Stomach (tissue), 9 donors: ENCODE results near the gene ANP32E. TPM values are rescaled to one million over a fixed set of nuclear protein-coding genes. Genes with fewer than 3 reads are reported as not detected.
"Not testable (repeated sequence)": the region's sequence is repeated elsewhere in the genome, so short reads cannot be mapped to it uniquely, and the experiment has no call there.

Experiments
- DNase-seq, 2 donors: peaks; one replicate each; pipeline versions ENCODE4 v3.0.0 to v3.0.0-alpha.2; 2013 to 2019
- H3K27ac ChIP-seq, 5 donors: fragments of 200-600 bp in 4 of 5; sonication (generic) in 4 of 5; one replicate each; pipeline ENCODE4 v1.5.1; 2013 to 2019; ENCODE audit warnings: mild to moderate bottlenecking in 1 of 5, moderate library complexity in 1 of 5
- H3K27me3 ChIP-seq, 3 donors: fragments of 200-600 bp; sonication (generic); one replicate each; pipeline ENCODE4 v1.5.1; 2017 to 2019; ENCODE audit warnings: mixed run types in 1 of 3
- H3K36me3 ChIP-seq, 4 donors: fragments of 200-600 bp; sonication (generic); 1 replicate in 3 of 4; 2 replicates in 1 of 4; pipeline ENCODE4 v1.5.1; 2016 to 2019
- H3K4me1 ChIP-seq, 4 donors: fragments of 200-600 bp; sonication (generic); one replicate each; pipeline ENCODE4 v1.5.1; 2016 to 2019
- H3K4me3 ChIP-seq, 4 donors: fragments of 200-600 bp; sonication (generic) in 3 of 4; one replicate each; pipeline ENCODE4 v1.5.1; 2016 to 2019; ENCODE audit warnings: mild to moderate bottlenecking in 1 of 4
- H3K9me3 ChIP-seq, 4 donors: fragments of 200-600 bp; sonication (generic); one replicate each; pipeline ENCODE4 v1.5.1; 2016 to 2019
- CTCF ChIP-seq, 7 experiments: fragments of 450-650 bp in 4 of 7; fragments of 200-600 bp in 3 of 7; sonication (generic) in 3 of 7; IDR thresholded peaks; one replicate each; pipeline ENCODE4 v1.5.1; 2016 to 2019; ENCODE audit warnings: antibody characterized with exemption in 7 of 7, control low read depth in 2 of 7, mild to moderate bottlenecking in 1 of 7
- EP300 ChIP-seq: sonication (generic); formaldehyde crosslinking; IDR thresholded peaks from one replicate; pipeline ENCODE4 v1.6.1; 2017; ENCODE audit warnings: antibody characterized with exemption
- POLR2A ChIP-seq, 4 donors: fragments of 450-650 bp; IDR thresholded peaks; one replicate each; pipeline ENCODE4 v1.6.1; 2016; ENCODE audit warnings: antibody characterized with exemption in 4 of 4, control low read depth in 2 of 4, mild to moderate bottlenecking in 1 of 4, moderate library complexity in 1 of 4
- POLR2AphosphoS5 ChIP-seq, 3 donors: sonication (generic); formaldehyde crosslinking; IDR thresholded peaks; one replicate each; pipeline ENCODE4 v1.6.1; 2016; ENCODE audit warnings: antibody characterized with exemption in 3 of 3
- WGBS, 5 donors: extraction: QIAGEN DNeasy Blood & Tissue Kit in 3 of 5; methylation state at CpG; one replicate each; pipeline versions ENCODE4 v1.1.5 to v1.1.7; 2013 to 2018; 5-methylcytosine and 5-hydroxymethylcytosine counted together
- intact Hi-C: fragments of 100-400 bp; cut with DNase I; formaldehyde crosslinking; loops from one replicate; pipeline ENCODE4 v1.15.1; 2023; ENCODE audit warnings: low total_unique reads
- polyA plus RNA-seq, 3 donors: library from polyadenylated mRNA; stranded (reverse); fragments of 200-250 nt; gene quantifications; one replicate each; pipeline ENCODE4 v1.2.3, GENCODE V29; 2013
- total RNA-seq, 5 donors: library from RNA; depleted of rRNA; stranded (reverse); fragments of >200 nt; gene quantifications; one replicate each; pipeline versions ENCODE4 v1.1.0 to v1.2.3, GENCODE V29; 2014 to 2016
- donor health status: healthy with polysubstance abuse.
- donor health status: Bipolar disorder and iron deficiency.
- donor health status: healthy.

The ANP32E gene
- total and polyA plus RNA-seq, 8 donors, result 7.0 to 33.2 (median 15.8) TPM

- Histone ChIP-seq H3K27me3 (no peaks in the 10 kb centered on the region), H3K4me3 (no peak overlapping the region), H3K9me3 (no peaks in the 10 kb centered on the region), H3K27ac (no peak overlapping the region), H3K4me1 (no peaks in the 10 kb centered on the region), H3K36me3 (peaks cover 20 to 66% (median 64%) of the 10 kb centered on the region in 4 donors)
- peak in 1 of 2 donors; percentile 43 for DNase-seq
- 84 to 95% (median 94%) methylated on average over 2 of the region's 2 CpGs for WGBS, 5 donors
- TF ChIP-seq CTCF (IDR thresholded peaks at IDR 0.05) (peak in 2 of 7 experiments; percentile 22 to 44), POLR2AphosphoS5 (IDR thresholded peaks at IDR 0.05) (no peak)
- intact Hi-C loops, result no loop called here
Measured at GRCh38 chr1:150221552-150221951, 14.4 kb downstream of the ANP32E start.

GRCh38 chr1:150215855-150216254 lies 20.1 kb downstream of the ANP32E start:
- H3K9me3 ChIP-seq, H3K27me3 ChIP-seq, H3K4me3 ChIP-seq, DNase-seq, intact Hi-C loops, H3K27ac ChIP-seq: not testable (repeated sequence)
- peaks cover 0 to 18% (median 14%) of the 10 kb centered on the region in 4 donors for H3K36me3 ChIP-seq
- H3K4me1 ChIP-seq, result peaks cover 0 to 11% (median 6%) of the 10 kb centered on the region in 4 donors
- 88 to 99% (median 95%) methylated on average over 6 of the region's 6 CpGs for WGBS, 5 donors

GRCh38 chr1:150214099-150214756 lies 21.7 kb downstream of the ANP32E start:
- H3K9me3 ChIP-seq, H3K27me3 ChIP-seq, H3K36me3 ChIP-seq, intact Hi-C loops, DNase-seq: not testable (repeated sequence)
- peak overlapping the region; percentile 41 to 51 (median 46) for H3K4me3 ChIP-seq
- peak overlapping the region in 4 of 5 donors; percentile 85 to 90 (median 86) for H3K27ac ChIP-seq
- WGBS, 5 donors, result 64 to 82% (median 75%) methylated on average over 10 to 18 of the region's 18 CpGs
- peaks cover 0 to 11% (median 6%) of the 10 kb centered on the region in 4 donors for H3K4me1 ChIP-seq

- peak; percentile 54 to 79 (median 59) for TF ChIP-seq POLR2AphosphoS5 (IDR thresholded peaks at IDR 0.05)
- TF ChIP-seq POLR2A (IDR thresholded peaks at IDR 0.05), result no peak
- peak in 2 of 7 experiments; percentile 5 to 19 for TF ChIP-seq CTCF (IDR thresholded peaks at IDR 0.05)
- Histone ChIP-seq H3K36me3 (no peaks in the 10 kb centered on the region), H3K4me3 (peak overlapping the region; percentile 41 to 51 (median 46)), H3K27ac (peak overlapping the region; percentile 18 to 90 (median 85)), H3K9me3 (no peaks in the 10 kb centered on the region), H3K27me3 (no peaks in the 10 kb centered on the region), H3K4me1 (peaks cover 0 to 11% (median 6%) of the 10 kb centered on the region in 4 donors)
- peak; percentile 94 to 98 for DNase-seq
- WGBS, 5 donors, result 16 to 18% (median 18%) methylated on average over 38 of the region's 38 CpGs
- intact Hi-C loops, result no loop called here
Measured at GRCh38 chr1:150213170-150214098, 22.5 kb downstream of the ANP32E start.

- intact Hi-C loops, result no loop called here
- no peak overlapping the region for H3K4me3 ChIP-seq
- H3K36me3 ChIP-seq, result no peaks in the 10 kb centered on the region
- no peak overlapping the region for H3K27ac ChIP-seq
- DNase-seq, result no peak
- 93 to 97% (median 96%) methylated on average over 9 of the region's 9 CpGs for WGBS, 5 donors
- H3K4me1 ChIP-seq, result peaks cover 0 to 11% (median 6%) of the 10 kb centered on the region in 4 donors
- H3K9me3 ChIP-seq, result no peaks in the 10 kb centered on the region
- TF ChIP-seq EP300, result no peak
- no peak for TF ChIP-seq POLR2A (IDR thresholded peaks at IDR 0.05)
- no peak for TF ChIP-seq POLR2AphosphoS5 (IDR thresholded peaks at IDR 0.05)
- no peak for TF ChIP-seq CTCF (IDR thresholded peaks at IDR 0.05)
- no peaks in the 10 kb centered on the region for H3K27me3 ChIP-seq
Measured at GRCh38 chr1:150212070-150212469, 23.8 kb downstream of the ANP32E start.
